ENCODE data around the gene SMC2.

Gene SMC2

GRCh38 chr9:104093647-104094533, at the start of gene SMC2:
Gene SMC2, plus strand, starts transcription at chr9:104094309. Its CDS starts 1,076 bp downstream, at chr9:104095385.
- Histone ChIP-seq H3K9me3 (ENCODE audit: low read length) (no peaks in the 10 kb centered on the region), H3K27me3 (ENCODE audit: control insufficient read depth in 1 of 2, insufficient read depth in 2 of 2, low read length in 2 of 2) (no peaks in the 10 kb centered on the region), H3K4me3 (ENCODE audit: low read depth in 1 of 2, low read length in 2 of 2) (peak within 1 kb of the TSS; percentile 66 to 73), H3K27ac (ENCODE audit: low read depth, low read length) (peak within 1 kb of the TSS; percentile 91), H3K36me3 (ENCODE audit: insufficient read depth, low read length) (no peaks in the 10 kb centered on the region), H3K9ac (ENCODE audit: low read length) (peak within 1 kb of the TSS; percentile 68), H3K4me1 (ENCODE audit: insufficient read depth, low read length) (peaks cover 27% of the 10 kb centered on the region)

GRCh38 chr9:104068546-104068945, 25.6 kb upstream of the SMC2 start:
- H3K27me3 ChIP-seq (ENCODE audit: control insufficient read depth in 1 of 2, insufficient read depth in 2 of 2, low read length in 2 of 2), result no peaks in the 10 kb centered on the region
- no peak overlapping the region for H3K9ac ChIP-seq (ENCODE audit: low read length)
- no peak overlapping the region for H3K4me3 ChIP-seq (ENCODE audit: low read depth in 1 of 2, low read length in 2 of 2)
- H3K4me1 ChIP-seq (ENCODE audit: insufficient read depth, low read length), result peaks cover 15% of the 10 kb centered on the region
- no peaks in the 10 kb centered on the region for H3K36me3 ChIP-seq (ENCODE audit: insufficient read depth, low read length)
- no peak overlapping the region for H3K27ac ChIP-seq (ENCODE audit: low read depth, low read length)
- H3K9me3 ChIP-seq (ENCODE audit: low read length), result no peaks in the 10 kb centered on the region

GRCh38 chr9:104069288-104069687, 24.8 kb upstream of the SMC2 start:
- Histone ChIP-seq H3K4me3 (ENCODE audit: low read depth in 1 of 2, low read length in 2 of 2) (no peak overlapping the region), H3K4me1 (ENCODE audit: insufficient read depth, low read length) (peaks cover 22% of the 10 kb centered on the region), H3K27me3 (ENCODE audit: control insufficient read depth in 1 of 2, insufficient read depth in 2 of 2, low read length in 2 of 2) (no peaks in the 10 kb centered on the region), H3K36me3 (ENCODE audit: insufficient read depth, low read length) (no peaks in the 10 kb centered on the region), H3K9me3 (ENCODE audit: low read length) (no peaks in the 10 kb centered on the region), H3K27ac (ENCODE audit: low read depth, low read length) (no peak overlapping the region), H3K9ac (ENCODE audit: low read length) (no peak overlapping the region)

- H3K4me3 ChIP-seq (ENCODE audit: low read depth in 1 of 2, low read length in 2 of 2), result no peak overlapping the region
- H3K4me1 ChIP-seq (ENCODE audit: insufficient read depth, low read length), result peaks cover 39% of the 10 kb centered on the region
- no peak overlapping the region for H3K27ac ChIP-seq (ENCODE audit: low read depth, low read length)
- no peak overlapping the region for H3K9ac ChIP-seq (ENCODE audit: low read length)
- H3K27me3 ChIP-seq (ENCODE audit: control insufficient read depth in 1 of 2, insufficient read depth in 2 of 2, low read length in 2 of 2), result no peaks in the 10 kb centered on the region
- no peaks in the 10 kb centered on the region for H3K36me3 ChIP-seq (ENCODE audit: insufficient read depth, low read length)
- no peaks in the 10 kb centered on the region for H3K9me3 ChIP-seq (ENCODE audit: low read length)
Measured at GRCh38 chr9:104071589-104071988, 22.5 kb upstream of the SMC2 start.

- H3K4me1 ChIP-seq (ENCODE audit: insufficient read depth, low read length), result peaks cover 38% of the 10 kb centered on the region
- H3K9ac ChIP-seq (ENCODE audit: low read length), result no peak overlapping the region
- no peak overlapping the region for H3K4me3 ChIP-seq (ENCODE audit: low read depth in 1 of 2, low read length in 2 of 2)
- H3K9me3 ChIP-seq (ENCODE audit: low read length), result no peaks in the 10 kb centered on the region
- H3K27ac ChIP-seq (ENCODE audit: low read depth, low read length), result no peak overlapping the region
- H3K36me3 ChIP-seq (ENCODE audit: insufficient read depth, low read length), result no peaks in the 10 kb centered on the region
- H3K27me3 ChIP-seq (ENCODE audit: control insufficient read depth in 1 of 2, insufficient read depth in 2 of 2, low read length in 2 of 2), result no peaks in the 10 kb centered on the region
Measured at GRCh38 chr9:104073098-104073769, 20.9 kb upstream of the SMC2 start.

- Histone ChIP-seq H3K9ac (ENCODE audit: low read length) (no peak overlapping the region), H3K9me3 (ENCODE audit: low read length) (no peaks in the 10 kb centered on the region), H3K27me3 (ENCODE audit: control insufficient read depth in 1 of 2, insufficient read depth in 2 of 2, low read length in 2 of 2) (no peaks in the 10 kb centered on the region), H3K36me3 (ENCODE audit: insufficient read depth, low read length) (no peaks in the 10 kb centered on the region), H3K27ac (ENCODE audit: low read depth, low read length) (peak overlapping the region; percentile 41), H3K4me1 (ENCODE audit: insufficient read depth, low read length) (peaks cover 33% of the 10 kb centered on the region), H3K4me3 (ENCODE audit: low read depth in 1 of 2, low read length in 2 of 2) (no peak overlapping the region)
Measured at GRCh38 chr9:104073770-104074133, 20.4 kb upstream of the SMC2 start.

DNA sequence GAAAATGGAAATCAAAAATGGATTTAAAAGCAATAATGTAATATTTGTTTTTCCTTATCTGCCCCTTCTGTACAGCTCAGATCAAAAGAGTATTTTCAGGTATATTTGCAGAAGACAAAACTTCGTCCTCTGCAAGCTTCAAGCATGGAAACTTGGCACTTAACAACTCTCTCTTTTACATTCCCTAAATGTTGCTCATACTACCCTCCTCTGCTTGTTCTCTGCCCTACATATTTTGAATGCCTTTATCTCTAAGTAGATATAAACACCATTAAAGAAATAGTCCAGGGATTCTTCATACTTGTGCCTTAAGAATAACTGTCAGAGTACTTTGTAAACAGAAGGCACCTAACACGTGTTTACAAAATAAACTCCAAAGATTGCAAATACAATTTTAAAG, 19.2 kb upstream of the SMC2 start:
- Histone ChIP-seq H3K27me3 (ENCODE audit: control insufficient read depth in 1 of 2, insufficient read depth in 2 of 2, low read length in 2 of 2) (no peaks in the 10 kb centered on the region), H3K9me3 (ENCODE audit: low read length) (no peaks in the 10 kb centered on the region), H3K9ac (ENCODE audit: low read length) (no peak overlapping the region), H3K36me3 (ENCODE audit: insufficient read depth, low read length) (no peaks in the 10 kb centered on the region), H3K4me3 (ENCODE audit: low read depth in 1 of 2, low read length in 2 of 2) (no peak overlapping the region), H3K4me1 (ENCODE audit: insufficient read depth, low read length) (peaks cover 31% of the 10 kb centered on the region), H3K27ac (ENCODE audit: low read depth, low read length) (peak overlapping the region; percentile 37)

DNA sequence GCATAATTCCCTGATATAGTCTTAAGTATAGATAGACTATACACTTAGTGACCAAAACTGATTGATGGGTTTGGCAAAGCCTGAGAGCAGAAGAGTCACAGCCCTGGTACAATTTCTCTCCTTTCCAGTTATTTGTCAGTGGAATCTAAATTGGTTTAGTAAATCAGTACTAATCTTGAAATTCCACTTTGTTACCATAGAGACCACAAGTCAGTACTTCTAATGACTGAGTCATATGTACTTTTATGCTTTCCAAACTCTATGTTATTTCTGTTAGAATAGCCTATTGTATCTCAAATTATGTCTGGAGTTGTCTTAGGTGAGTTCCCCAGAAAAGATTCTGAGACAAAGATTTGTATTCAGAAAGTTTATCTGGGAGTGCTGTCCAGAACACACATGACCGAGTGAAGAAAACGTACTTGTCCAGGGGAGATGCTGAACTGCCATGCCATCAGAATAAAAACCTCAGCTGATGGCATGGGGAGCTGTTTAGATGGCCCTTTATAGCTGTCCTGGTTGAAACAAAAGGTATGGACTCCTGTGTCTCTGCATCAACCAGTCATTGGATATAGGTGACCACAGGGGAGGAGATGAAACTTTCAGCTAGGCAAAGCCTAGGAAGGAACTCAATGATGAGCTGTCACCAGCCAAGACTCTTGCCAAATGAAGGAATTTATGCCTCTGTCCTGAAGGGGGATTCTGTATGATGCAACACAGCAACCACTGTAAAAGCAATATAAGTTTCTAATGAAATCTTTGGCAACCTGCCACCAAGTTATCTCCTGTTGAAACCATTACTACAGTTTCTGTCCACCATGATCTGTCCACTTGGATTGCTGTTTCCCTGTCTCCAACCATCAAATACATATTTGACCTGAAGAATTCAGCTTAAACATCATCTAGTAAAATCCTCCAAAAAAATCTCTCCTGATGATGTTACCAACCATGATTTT, 18.0 kb upstream of the SMC2 start:
- H3K9ac ChIP-seq (ENCODE audit: low read length), result no peak overlapping the region
- H3K4me3 ChIP-seq (ENCODE audit: low read depth in 1 of 2, low read length in 2 of 2), result no peak overlapping the region
- peaks cover 31% of the 10 kb centered on the region for H3K4me1 ChIP-seq (ENCODE audit: insufficient read depth, low read length)
- no peaks in the 10 kb centered on the region for H3K9me3 ChIP-seq (ENCODE audit: low read length)
- no peak overlapping the region for H3K27ac ChIP-seq (ENCODE audit: low read depth, low read length)
- H3K36me3 ChIP-seq (ENCODE audit: insufficient read depth, low read length), result no peaks in the 10 kb centered on the region
- H3K27me3 ChIP-seq (ENCODE audit: control insufficient read depth in 1 of 2, insufficient read depth in 2 of 2, low read length in 2 of 2), result no peaks in the 10 kb centered on the region

GRCh38 chr9:104078596-104078995, 15.5 kb upstream of the SMC2 start:
- Histone ChIP-seq H3K27ac (ENCODE audit: low read depth, low read length) (no peak overlapping the region), H3K9me3 (ENCODE audit: low read length) (no peaks in the 10 kb centered on the region), H3K36me3 (ENCODE audit: insufficient read depth, low read length) (no peaks in the 10 kb centered on the region), H3K27me3 (ENCODE audit: control insufficient read depth in 1 of 2, insufficient read depth in 2 of 2, low read length in 2 of 2) (no peaks in the 10 kb centered on the region), H3K4me1 (ENCODE audit: insufficient read depth, low read length) (peaks cover 24% of the 10 kb centered on the region), H3K9ac (ENCODE audit: low read length) (no peak overlapping the region), H3K4me3 (ENCODE audit: low read depth in 1 of 2, low read length in 2 of 2) (no peak overlapping the region)

GRCh38 chr9:104080983-104081382, 13.1 kb upstream of the SMC2 start:
- Histone ChIP-seq H3K27me3 (ENCODE audit: control insufficient read depth in 1 of 2, insufficient read depth in 2 of 2, low read length in 2 of 2) (no peaks in the 10 kb centered on the region), H3K9ac (ENCODE audit: low read length) (no peak overlapping the region), H3K4me3 (ENCODE audit: low read depth in 1 of 2, low read length in 2 of 2) (no peak overlapping the region), H3K9me3 (ENCODE audit: low read length) (no peaks in the 10 kb centered on the region), H3K36me3 (ENCODE audit: insufficient read depth, low read length) (no peaks in the 10 kb centered on the region), H3K4me1 (ENCODE audit: insufficient read depth, low read length) (peaks cover 6% of the 10 kb centered on the region), H3K27ac (ENCODE audit: low read depth, low read length) (no peak overlapping the region)

- H3K27ac ChIP-seq (ENCODE audit: low read depth, low read length), result no peak overlapping the region
- H3K4me3 ChIP-seq (ENCODE audit: low read depth in 1 of 2, low read length in 2 of 2), result no peak overlapping the region
- H3K9ac ChIP-seq (ENCODE audit: low read length), result no peak overlapping the region
- H3K27me3 ChIP-seq (ENCODE audit: control insufficient read depth in 1 of 2, insufficient read depth in 2 of 2, low read length in 2 of 2), result no peaks in the 10 kb centered on the region
- H3K9me3 ChIP-seq (ENCODE audit: low read length), result no peaks in the 10 kb centered on the region
- no peaks in the 10 kb centered on the region for H3K4me1 ChIP-seq (ENCODE audit: insufficient read depth, low read length)
- H3K36me3 ChIP-seq (ENCODE audit: insufficient read depth, low read length), result no peaks in the 10 kb centered on the region
Measured at GRCh38 chr9:104082168-104082567, 11.9 kb upstream of the SMC2 start.
